H1 (cell line): ENCODE measurements around the gene CAMTA1. TPM values are rescaled to one million over a fixed set of nuclear protein-coding genes. Genes with fewer than 3 reads are reported as not detected.

ENCODE experiments used
- CTCF ChIP-seq, 3 experiments: IDR thresholded peaks; 1 replicate in 2 of 3; 2 replicates in 1 of 3; pipeline versions ENCODE4 v1.5.1 to v1.6.1; 2011; ENCODE audit warnings: low read length in 3 of 3, mild to moderate bottlenecking in 3 of 3, inconsistent platforms in 2 of 3, low read depth in 1 of 3, moderate library complexity in 1 of 3; ENCODE audit not compliant: insufficient read depth in 1 of 3; ENCODE audit errors: control extremely low read depth in 1 of 3
- polyA plus RNA-seq, 7 experiments: library from polyadenylated mRNA; depleted of rRNA in 3 of 7; stranded (reverse) in 5 of 7; unstranded in 2 of 7; fragments of >200 nt in 5 of 7; fragments of 200-250 nt in 2 of 7; gene quantifications; 1 replicate in 5 of 7; 2 replicates in 1 of 7; 4 replicates in 1 of 7; pipeline versions ENCODE4 v1.2.1 to v1.2.3, GENCODE V29; 2011 to 2013; ENCODE audit warnings: missing spikeins in 2 of 7, mixed read lengths in 2 of 7
- total RNA-seq: library from RNA; stranded (reverse); fragmentation: NEBNext Ultra II Directional; extraction: Animal tissue kit (Norgen Biotek cat#: 25700); gene quantifications from 2 replicates; pipeline ENCODE4 v1.2.1, GENCODE V29; 2021

CAMTA1 gene
- total and polyA plus RNA-seq, 2 of the 8 experiments (the other 6 are each of a cell fraction or from before 2014, with no cell fraction given): 65.0 to 119 TPM

GRCh38 chr1:6914706-6915105, 129.5 kb downstream of the CAMTA1 start (continued):
- no peak for TF ChIP-seq CTCF (IDR thresholded peaks at IDR 0.05; ENCODE audit: control extremely low read depth in 1 of 3, insufficient read depth in 1 of 3, low read depth in 1 of 3, low read length in 3 of 3)
